GM18861 (cell line): ENCODE data around the gene BIN1.
A peak's percentile ranks its signal among the peaks of the same experiment; 100 is the strongest.

ENCODE experiments used
- ATAC-seq: cut with Tn5 transposase; IDR thresholded peaks from one replicate; pipeline ENCODE4 v1.9.1; 2021; ENCODE audit not compliant: unreplicated experiment

Gene BIN1

DNA sequence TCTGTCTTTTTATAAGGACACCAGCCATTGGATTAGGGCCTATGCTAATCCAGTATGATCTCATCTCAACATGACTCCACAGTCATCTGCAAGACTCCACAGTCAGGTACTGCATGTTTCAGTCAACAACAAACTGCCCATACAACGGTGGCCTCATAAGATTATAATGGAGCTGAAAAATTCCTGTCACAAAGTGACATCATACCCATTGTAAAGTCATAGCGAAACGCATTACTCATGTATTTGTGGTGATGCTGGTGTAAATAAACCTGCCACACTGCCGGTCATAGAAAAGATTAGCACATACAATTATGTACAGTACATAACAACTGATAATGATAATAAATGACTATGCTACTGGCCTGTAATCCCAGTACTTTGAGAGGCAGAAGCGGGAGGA lies 106.0 kb downstream of the BIN1 start:
- ATAC-seq: peak; percentile 70

DNA sequence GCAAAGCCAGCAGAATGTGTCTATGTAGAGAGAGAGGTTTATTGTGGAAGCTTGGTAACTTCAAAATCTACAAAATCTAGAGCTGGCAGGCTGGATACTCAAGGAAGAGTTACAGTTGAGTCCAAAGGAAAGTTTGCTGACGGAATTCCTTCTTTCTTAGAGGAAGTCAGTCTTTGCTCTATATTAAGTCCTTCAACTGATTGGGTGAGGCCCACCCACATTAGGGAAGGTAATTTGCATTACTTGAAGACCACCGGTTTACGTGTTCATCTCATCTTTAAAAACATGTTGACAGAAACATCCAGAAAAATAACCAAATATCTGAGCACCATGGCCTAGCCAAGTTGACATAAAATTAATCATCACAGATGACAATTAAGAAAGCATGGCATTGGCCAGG lies 106.8 kb downstream of the BIN1 start:
- ATAC-seq: no peak

DNA sequence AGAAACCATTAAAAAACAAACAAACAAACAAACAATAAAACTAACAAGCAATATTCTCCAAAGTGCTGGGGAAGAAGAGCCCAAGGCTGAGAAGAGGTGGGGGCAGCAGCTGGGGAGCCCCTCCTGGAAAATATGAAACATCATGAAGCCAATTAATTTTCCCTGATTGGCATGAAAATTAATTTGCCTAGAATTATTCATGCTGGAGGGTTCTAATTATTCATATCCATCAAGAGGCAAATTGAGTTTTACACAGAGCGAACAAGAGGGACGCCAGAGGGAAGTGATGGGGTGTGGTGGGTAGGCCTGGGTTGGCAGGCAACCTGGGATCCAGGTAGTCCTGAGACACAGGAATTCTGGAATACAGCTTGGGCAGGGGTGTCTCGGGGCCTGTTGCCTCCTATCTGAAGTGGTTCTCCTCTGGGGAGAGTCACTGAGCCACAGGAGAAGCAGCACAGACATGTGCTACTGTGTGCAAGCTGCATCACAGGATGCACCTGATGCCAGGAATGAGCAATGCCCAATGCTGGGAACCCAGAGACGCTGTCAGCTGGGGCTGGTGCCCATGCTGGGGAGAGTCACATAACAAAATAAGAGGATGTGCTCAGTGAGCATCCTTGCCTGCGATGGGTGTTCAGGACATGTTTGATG lies 107.7 kb downstream of the BIN1 start:
- ATAC-seq: no peak

DNA sequence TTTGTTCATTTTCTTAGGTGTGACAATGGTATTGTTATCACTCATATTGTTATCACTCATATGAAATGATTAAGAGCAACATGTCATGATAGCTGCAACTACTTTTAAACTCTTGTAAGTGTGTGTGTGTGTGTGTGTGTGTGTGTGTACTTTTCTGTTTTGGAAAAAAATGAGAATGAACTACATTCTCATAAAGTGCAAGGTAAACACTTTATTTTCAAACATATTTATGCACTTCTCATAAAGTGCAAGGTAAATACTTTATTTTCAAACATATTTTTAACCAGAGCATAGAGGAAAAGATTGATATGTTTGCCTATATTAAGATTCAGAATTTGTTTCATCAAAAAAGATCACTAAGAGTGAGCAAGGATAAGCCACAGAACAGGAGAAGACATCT lies 108.5 kb downstream of the BIN1 start:
- ATAC-seq: no peak
